ENCODE measurements around the gene GMDS. TPM values are rescaled to one million over a fixed set of nuclear protein-coding genes. Genes with fewer than 3 reads are reported as not detected.

The GMDS gene
- total and polyA plus RNA-seq, 2 of the 8 experiments (the other 6 are each of a cell fraction or from before 2014, with no cell fraction given) = 16.8 to 50.0 TPM

GRCh38 chr6:2099870-2100269 lies 145.5 kb downstream of the GMDS start:
- Histone ChIP-seq H3K27ac (ENCODE audit: low read depth, low read length) (no peak overlapping the region), H2BK12ac (ENCODE audit: low read depth, low read length) (no peak overlapping the region), H3K56ac (replicated peaks; ENCODE audit: insufficient read length, low read depth, low read length) (no peak overlapping the region), H3K14ac (ENCODE audit: insufficient read length) (no peak overlapping the region), H3K4me1 (replicated peaks in 1 of 4; ENCODE audit: control insufficient read depth in 3 of 4, insufficient read depth in 4 of 4, low read length in 3 of 4) (no peaks in the 10 kb centered on the region), H4K8ac (ENCODE audit: extremely low read depth, insufficient read depth, low read length) (no peak overlapping the region), H2BK120ac (replicated peaks; ENCODE audit: low read depth, low read length) (no peak overlapping the region), H4K5ac (ENCODE audit: insufficient read length, low read depth, low read length) (no peak overlapping the region), H3K27me3 (replicated peaks in 1 of 4; ENCODE audit: control insufficient read depth in 3 of 4, extremely low read depth in 1 of 4, insufficient read depth in 3 of 4, low read length in 3 of 4) (no peaks in the 10 kb centered on the region), H3K18ac (ENCODE audit: extremely low read depth, low read length) (no peak overlapping the region), H4K20me1 (replicated peaks in 1 of 2; ENCODE audit: control insufficient read depth in 1 of 2, insufficient read depth in 2 of 2, low read length in 2 of 2) (no peaks in the 10 kb centered on the region), H2BK20ac (ENCODE audit: low read length) (no peak overlapping the region), H3K9ac (replicated peaks in 1 of 4; ENCODE audit: extremely low read depth in 1 of 4, low read depth in 3 of 4, low read length in 3 of 4) (no peak overlapping the region), H3K36me3 (ENCODE audit: control insufficient read depth in 2 of 4, insufficient read depth in 4 of 4, low read length in 3 of 4) (no peaks in the 10 kb centered on the region), H2AFZ (ENCODE audit: low read length) (no peak overlapping the region), H3K79me2 (ENCODE audit: control insufficient read depth in 1 of 2, insufficient read depth in 2 of 2, low read length in 2 of 2) (no peaks in the 10 kb centered on the region), H2AK5ac (ENCODE audit: low read depth, low read length) (no peak overlapping the region), H3K4me2 (ENCODE audit: insufficient read depth in 1 of 2, low read depth in 2 of 2, low read length in 2 of 2) (no peak overlapping the region), H3K4ac (replicated peaks; ENCODE audit: insufficient read length, low read depth, low read length) (no peak overlapping the region), H3K23ac (ENCODE audit: insufficient read length) (no peak overlapping the region), H3K79me1 (ENCODE audit: low read depth, low read length) (no peaks in the 10 kb centered on the region), H2BK5ac (ENCODE audit: low read depth, low read length) (no peak overlapping the region), H3K23me2 (ENCODE audit: low read depth, low read length) (no peaks in the 10 kb centered on the region), H3K4me3 (ENCODE audit: extremely low read depth in 1 of 4, insufficient read depth in 2 of 4, low read depth in 3 of 4, low read length in 4 of 4) (no peak overlapping the region), H3K9me3 (ENCODE audit: insufficient read depth in 2 of 2, low read depth in 1 of 2, low read length in 1 of 2) (no peaks in the 10 kb centered on the region), H2BK15ac (ENCODE audit: low read length) (no peak overlapping the region), H4K91ac (replicated peaks; ENCODE audit: insufficient read length, low read length) (no peak overlapping the region)
- no peak for DNase-seq (ENCODE audit: low read depth in 1 of 2, low spot score in 2 of 2)
- POLR2A ChIA-PET (ENCODE audit: partially characterized antibody) = no interaction called here
- CTCF ChIA-PET (ENCODE audit: partially characterized antibody) = no interaction called here
- no peak for FAIRE-seq
- TF ChIP-seq GABPA (IDR thresholded peaks at IDR 0.05; ENCODE audit: borderline replicate concordance, insufficient read depth, low read length) (no peak), TAF7 (optimal IDR thresholded peaks at IDR 0.05; ENCODE audit: borderline replicate concordance, low read depth, low read length) (no peak)
